Ishikawa (cell line): ENCODE data around the gene CHRDL1.

Experiments
- TAF1 ChIP-seq: IDR thresholded peaks from 2 replicates; pipeline ENCODE4 v1.6.1; 2012; ENCODE audit warnings: low read depth, mild to moderate bottlenecking
- YY1 ChIP-seq: IDR thresholded peaks from 2 replicates; pipeline ENCODE4 v1.6.1; 2012; ENCODE audit warnings: low read depth
- TF ChIP-seq, protein P1 (sequence below): IDR thresholded peaks from 2 replicates; pipeline ENCODE4 v1.6.1; 2012; ENCODE audit warnings: low read depth, mild to moderate bottlenecking

GRCh38 chrX:110734271-110734670 lies 61.3 kb downstream of the CHRDL1 start:
- TF ChIP-seq, protein P1, sequence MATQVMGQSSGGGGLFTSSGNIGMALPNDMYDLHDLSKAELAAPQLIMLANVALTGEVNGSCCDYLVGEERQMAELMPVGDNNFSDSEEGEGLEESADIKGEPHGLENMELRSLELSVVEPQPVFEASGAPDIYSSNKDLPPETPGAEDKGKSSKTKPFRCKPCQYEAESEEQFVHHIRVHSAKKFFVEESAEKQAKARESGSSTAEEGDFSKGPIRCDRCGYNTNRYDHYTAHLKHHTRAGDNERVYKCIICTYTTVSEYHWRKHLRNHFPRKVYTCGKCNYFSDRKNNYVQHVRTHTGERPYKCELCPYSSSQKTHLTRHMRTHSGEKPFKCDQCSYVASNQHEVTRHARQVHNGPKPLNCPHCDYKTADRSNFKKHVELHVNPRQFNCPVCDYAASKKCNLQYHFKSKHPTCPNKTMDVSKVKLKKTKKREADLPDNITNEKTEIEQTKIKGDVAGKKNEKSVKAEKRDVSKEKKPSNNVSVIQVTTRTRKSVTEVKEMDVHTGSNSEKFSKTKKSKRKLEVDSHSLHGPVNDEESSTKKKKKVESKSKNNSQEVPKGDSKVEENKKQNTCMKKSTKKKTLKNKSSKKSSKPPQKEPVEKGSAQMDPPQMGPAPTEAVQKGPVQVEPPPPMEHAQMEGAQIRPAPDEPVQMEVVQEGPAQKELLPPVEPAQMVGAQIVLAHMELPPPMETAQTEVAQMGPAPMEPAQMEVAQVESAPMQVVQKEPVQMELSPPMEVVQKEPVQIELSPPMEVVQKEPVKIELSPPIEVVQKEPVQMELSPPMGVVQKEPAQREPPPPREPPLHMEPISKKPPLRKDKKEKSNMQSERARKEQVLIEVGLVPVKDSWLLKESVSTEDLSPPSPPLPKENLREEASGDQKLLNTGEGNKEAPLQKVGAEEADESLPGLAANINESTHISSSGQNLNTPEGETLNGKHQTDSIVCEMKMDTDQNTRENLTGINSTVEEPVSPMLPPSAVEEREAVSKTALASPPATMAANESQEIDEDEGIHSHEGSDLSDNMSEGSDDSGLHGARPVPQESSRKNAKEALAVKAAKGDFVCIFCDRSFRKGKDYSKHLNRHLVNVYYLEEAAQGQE = no peak
- no peak for TF ChIP-seq YY1
- no peak for TF ChIP-seq TAF1
